Lower lobe of right lung (tissue), 2 donors: Measurements from ENCODE around the gene ECT2L. TPM values are rescaled to one million over a fixed set of nuclear protein-coding genes. Genes with fewer than 3 reads are reported as not detected.

Source experiments
- ATAC-seq, 2 donors: fragments of 200-7000 bp; cut with Tn5 transposase; one replicate each; pipeline ENCODE4 v1.9.1; 2020 to 2022; ENCODE audit warnings: mild to moderate bottlenecking in 2 of 2, moderate library complexity in 2 of 2
- DNase-seq: peaks from one replicate; pipeline ENCODE4 v3.0.0-alpha.2; 2020
- H3K27ac ChIP-seq: fragments of 200-600 bp; one replicate; pipeline ENCODE4 v1.8.0; 2022
- H3K27me3 ChIP-seq: fragments of 200-600 bp; one replicate; pipeline ENCODE4 v1.8.0; 2022; ENCODE audit warnings: low read depth
- H3K36me3 ChIP-seq: fragments of 200-600 bp; one replicate; pipeline ENCODE4 v1.8.0; 2022; ENCODE audit warnings: mild to moderate bottlenecking
- H3K4me1 ChIP-seq: fragments of 200-600 bp; one replicate; pipeline ENCODE4 v1.8.0; 2022
- H3K4me3 ChIP-seq: fragments of 200-600 bp; one replicate; pipeline ENCODE4 v1.8.0; 2022; ENCODE audit warnings: mild to moderate bottlenecking
- H3K9me3 ChIP-seq: fragments of 200-600 bp; one replicate; pipeline ENCODE4 v1.8.0; 2022
- CTCF ChIP-seq: fragments of 200-600 bp; IDR thresholded peaks from one replicate; pipeline ENCODE4 v1.8.0; 2022; ENCODE audit warnings: antibody characterized with exemption, mild to moderate bottlenecking
- intact Hi-C: fragments of 100-400 bp; cut with DNase I; formaldehyde crosslinking; loops from one replicate; pipeline ENCODE4 v1.11.0; 2022
- total RNA-seq: library from RNA; stranded (reverse); fragmentation: NEBNext Ultra II Directional; extraction: Animal tissue kit (Norgen Biotek cat#: 25700); gene quantifications from one replicate; pipeline ENCODE4 v1.2.1, GENCODE V29; 2021
- donor health status: DM: no; HTN: yes; CAD: no; lungs with severe emphysema.

Gene ECT2L
- total RNA-seq, 1 donor from 2014 or later: 3.9 TPM

GRCh38 chr6:138863321-138863720 is 67.4 kb downstream of the ECT2L start:
- intact Hi-C loops: no loop called here
- ATAC-seq (peak; percentile 90 to 95), DNase-seq (no peak)
- Histone ChIP-seq H3K4me3 (no peak overlapping the region), H3K36me3 (no peaks in the 10 kb centered on the region), H3K9me3 (no peaks in the 10 kb centered on the region), H3K27me3 (no peaks in the 10 kb centered on the region), H3K4me1 (no peaks in the 10 kb centered on the region), H3K27ac (no peak overlapping the region)
- no peak for TF ChIP-seq CTCF

- H3K36me3 ChIP-seq: no peaks in the 10 kb centered on the region
- ATAC-seq: no peak
- H3K4me1 ChIP-seq: no peaks in the 10 kb centered on the region
- no peak for DNase-seq
- no peaks in the 10 kb centered on the region for H3K9me3 ChIP-seq
- no peaks in the 10 kb centered on the region for H3K27me3 ChIP-seq
- no peak overlapping the region for H3K27ac ChIP-seq
- intact Hi-C loops: no loop called here
- no peak for TF ChIP-seq CTCF
- no peak overlapping the region for H3K4me3 ChIP-seq
Measured at GRCh38 chr6:138864343-138864890, 68.5 kb downstream of the ECT2L start.

- ATAC-seq (no peak), DNase-seq (no peak)
- no peak overlapping the region for H3K27ac ChIP-seq
Measured at GRCh38 chr6:138865480-138866109, 69.7 kb downstream of the ECT2L start.

GRCh38 chr6:138868181-138868580 is 72.3 kb downstream of the ECT2L start:
- Histone ChIP-seq H3K27ac (no peak overlapping the region), H3K9me3 (no peaks in the 10 kb centered on the region), H3K4me1 (no peaks in the 10 kb centered on the region), H3K36me3 (no peaks in the 10 kb centered on the region), H3K27me3 (no peaks in the 10 kb centered on the region), H3K4me3 (no peak overlapping the region)
- DNase-seq: no peak
- TF ChIP-seq CTCF: no peak
- intact Hi-C loops: no loop called here
- ATAC-seq: no peak

More at GRCh38 chr6:138865480-138866109, 69.7 kb downstream of the ECT2L start:
- Histone ChIP-seq H3K27me3 (no peaks in the 10 kb centered on the region), H3K9me3 (no peaks in the 10 kb centered on the region), H3K4me3 (no peak overlapping the region), H3K36me3 (no peaks in the 10 kb centered on the region), H3K4me1 (no peaks in the 10 kb centered on the region)
- no peak for TF ChIP-seq CTCF
- intact Hi-C loops: no loop called here

DNA sequence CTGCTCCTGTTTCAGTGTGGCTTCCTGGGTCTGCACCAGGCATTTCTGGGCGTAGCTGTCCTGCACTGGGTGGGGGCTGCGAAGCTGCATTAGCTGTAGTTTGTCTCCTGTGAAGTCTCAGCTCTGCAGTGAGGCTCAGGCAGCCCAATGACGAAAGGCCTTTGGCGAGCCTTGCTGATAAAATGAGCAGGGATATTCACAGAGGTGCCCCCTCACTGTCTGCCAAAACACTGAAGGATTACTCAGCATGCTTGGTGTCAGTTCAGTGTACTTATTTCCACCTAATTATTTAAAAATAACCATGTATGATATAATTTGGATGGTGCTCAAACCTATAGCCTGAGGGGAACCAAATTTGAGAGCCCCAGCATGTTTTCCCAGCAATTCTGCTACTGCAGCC is 73.5 kb downstream of the ECT2L start:
- intact Hi-C loops: no loop called here
- DNase-seq (no peak), ATAC-seq (no peak)
- Histone ChIP-seq H3K9me3 (no peaks in the 10 kb centered on the region), H3K27me3 (no peaks in the 10 kb centered on the region), H3K27ac (no peak overlapping the region), H3K36me3 (no peaks in the 10 kb centered on the region), H3K4me1 (no peaks in the 10 kb centered on the region), H3K4me3 (no peak overlapping the region)
- no peak for TF ChIP-seq CTCF
